GM19239 (cell line): Measurements from ENCODE around the gene ZFP69B.
"Not testable (repeated sequence)": the region's sequence is repeated elsewhere in the genome, so short reads cannot be mapped to it uniquely, and the experiment has no call there.

Experiments
- DNase-seq: peaks from one replicate; pipeline ENCODE4 v3.0.0; 2011; ENCODE audit warnings: low spot score; ENCODE audit not compliant: insufficient read length
- FAIRE-seq: peaks from 2 replicates; lab custom pipeline; 2011; peaks lifted over from hg19 to GRCh38; lab: Jason Lieb, UNC

The ZFP69B gene

GRCh38 chr1:40432644-40433390 lies 17.5 kb upstream of the ZFP69B start:
- DNase-seq (no peak), FAIRE-seq (no peak)

DNA sequence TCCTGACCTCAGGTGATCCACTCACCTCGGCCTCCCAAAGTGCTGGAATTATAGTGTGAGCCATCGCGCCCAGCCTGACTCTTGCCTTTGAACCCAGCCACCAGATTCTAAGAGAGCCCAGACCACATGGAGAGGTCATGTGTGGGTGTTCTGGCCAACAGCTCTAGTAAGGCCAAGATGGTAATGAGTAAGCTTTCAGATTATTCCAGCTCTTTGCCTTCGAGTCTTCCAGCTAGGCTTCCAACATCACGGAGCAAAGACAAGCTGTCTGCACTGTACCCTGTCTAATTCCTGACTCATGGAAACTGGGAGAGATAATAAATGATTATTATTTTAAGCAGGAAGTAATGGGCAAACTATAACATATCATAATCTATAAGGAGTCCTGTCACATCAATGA lies 14.8 kb upstream of the ZFP69B start:
- DNase-seq, result no peak
- FAIRE-seq, result no peak

GRCh38 chr1:40435876-40436275 lies 14.4 kb upstream of the ZFP69B start:
- DNase-seq (no peak), FAIRE-seq (no peak)

DNA sequence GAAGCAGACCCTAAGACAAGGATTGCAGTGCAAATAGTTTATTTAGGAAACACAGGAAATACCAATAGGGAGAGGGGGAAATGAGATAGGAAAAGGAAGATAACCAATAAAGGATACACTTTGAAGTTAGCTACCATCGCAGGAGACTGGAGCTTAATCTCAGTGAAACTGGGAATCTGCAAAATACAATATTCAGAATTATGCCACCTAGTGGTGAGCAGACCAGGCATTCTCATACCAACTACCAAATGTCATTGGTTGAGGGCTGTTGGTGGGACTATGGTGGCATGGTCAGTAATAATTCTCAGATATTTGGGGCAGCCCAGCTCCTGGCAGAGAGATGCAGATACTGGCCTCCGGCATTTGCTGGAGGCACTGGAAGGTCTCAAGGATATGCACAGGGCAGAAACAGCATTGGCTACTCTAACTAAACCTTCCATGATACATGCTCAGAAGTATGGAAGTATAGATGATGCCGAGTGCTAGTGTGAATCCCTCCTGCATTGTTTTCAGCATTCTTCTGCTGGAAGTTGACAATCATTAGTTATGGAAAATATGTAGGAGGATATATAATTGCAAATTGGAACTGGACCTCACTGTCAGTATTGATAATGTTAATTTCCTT lies 11.8 kb upstream of the ZFP69B start:
- DNase-seq (no peak), FAIRE-seq (no peak)

- DNase-seq (no peak), FAIRE-seq (no peak)
Measured at GRCh38 chr1:40439247-40439646, 11.0 kb upstream of the ZFP69B start.

GRCh38 chr1:40450495-40451237 lies 390 bp downstream of the ZFP69B start:
- FAIRE-seq (peak; percentile 83), DNase-seq (no peak)

GRCh38 chr1:40451238-40451585 lies 936 bp downstream of the ZFP69B start:
- FAIRE-seq (no peak), DNase-seq (no peak)

DNA sequence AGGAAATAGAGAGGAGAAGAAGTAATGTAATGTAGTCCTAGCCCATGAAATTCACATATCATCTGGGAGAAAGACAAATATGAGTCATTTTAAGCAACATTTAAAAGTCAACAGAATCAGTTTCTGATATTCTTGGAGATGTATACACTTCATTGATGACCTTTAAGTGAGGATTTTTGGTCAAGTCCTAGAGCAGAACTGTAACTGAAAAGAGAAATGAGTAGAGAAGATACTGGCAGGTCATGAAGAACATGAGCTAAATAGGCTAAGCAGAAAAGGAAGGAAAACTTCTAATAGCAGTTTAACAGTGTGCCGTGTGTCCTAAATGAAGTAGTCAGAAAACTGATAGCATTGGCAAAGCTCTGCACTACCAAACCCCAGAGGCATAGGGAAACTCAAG lies 4.6 kb downstream of the ZFP69B start:
- FAIRE-seq, result no peak
- no peak for DNase-seq

- no peak for DNase-seq
- no peak for FAIRE-seq
Measured at GRCh38 chr1:40462956-40463590, 12.8 kb downstream of the ZFP69B start.

DNA sequence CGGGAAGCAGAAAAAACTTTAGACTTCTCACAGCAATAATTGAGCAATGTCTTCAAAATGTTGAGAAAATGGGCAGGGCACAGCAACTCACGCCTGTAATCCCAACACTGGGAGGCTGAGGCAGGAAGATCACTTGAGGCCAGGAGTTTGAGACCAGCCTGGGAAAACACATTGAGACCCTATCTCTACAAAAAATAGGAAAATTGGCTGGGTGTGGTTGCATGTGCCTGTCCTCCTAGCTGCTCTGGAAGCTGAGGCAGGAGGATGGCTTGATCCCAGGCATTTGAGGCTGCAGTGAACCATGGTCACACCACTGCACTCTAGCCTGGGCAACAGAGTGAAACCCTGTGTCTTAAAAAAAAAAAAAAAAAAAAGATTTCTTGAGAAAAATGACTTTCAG lies 19.1 kb downstream of the ZFP69B start:
- DNase-seq, result no peak
- no peak for FAIRE-seq

DNA sequence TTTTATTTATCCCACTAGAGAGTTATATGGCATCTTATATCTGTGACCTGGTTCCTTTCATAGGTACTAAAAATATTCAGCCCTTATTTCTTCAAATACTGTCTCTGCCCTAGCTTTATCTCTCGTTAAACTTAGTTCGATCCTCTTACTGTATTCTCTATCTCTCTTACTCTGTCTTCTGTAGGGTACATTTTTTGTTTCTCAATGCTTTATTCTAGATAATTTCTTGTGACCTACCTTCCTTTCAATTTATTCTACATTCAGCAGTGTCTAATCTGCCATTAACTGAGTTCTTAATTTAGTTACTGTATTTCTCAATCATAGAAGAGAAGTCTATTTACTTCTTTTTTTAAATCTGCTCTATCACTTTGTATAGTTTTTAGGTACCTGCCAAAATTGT lies 25.0 kb downstream of the ZFP69B start:
- FAIRE-seq, result no peak

GRCh38 chr1:40476924-40477677 lies 26.8 kb downstream of the ZFP69B start, which contains the start of gene ZFP69:
Gene ZFP69, plus strand, starts transcription at chr1:40477290. Its CDS starts 2,072 bp downstream, at chr1:40479362.
- DNase-seq (peak; percentile 85), FAIRE-seq (no peak)

More for the DNA sequence above, 25.0 kb downstream of the ZFP69B start:
- no peak for DNase-seq

GRCh38 chr1:40477678-40478053 lies 27.4 kb downstream of the ZFP69B start:
- peak; percentile 85 for FAIRE-seq

GRCh38 chr1:40478276-40478675 lies 28.0 kb downstream of the ZFP69B start:
- DNase-seq (no peak), FAIRE-seq (no peak)

More at GRCh38 chr1:40477678-40478053, 27.4 kb downstream of the ZFP69B start:
- no peak for DNase-seq

- FAIRE-seq (no peak), DNase-seq (no peak)
Measured at GRCh38 chr1:40479156-40479555, 28.9 kb downstream of the ZFP69B start.

- peak; percentile 64 for FAIRE-seq
Measured at GRCh38 chr1:40495315-40495903, 45.1 kb downstream of the ZFP69B start.

DNA sequence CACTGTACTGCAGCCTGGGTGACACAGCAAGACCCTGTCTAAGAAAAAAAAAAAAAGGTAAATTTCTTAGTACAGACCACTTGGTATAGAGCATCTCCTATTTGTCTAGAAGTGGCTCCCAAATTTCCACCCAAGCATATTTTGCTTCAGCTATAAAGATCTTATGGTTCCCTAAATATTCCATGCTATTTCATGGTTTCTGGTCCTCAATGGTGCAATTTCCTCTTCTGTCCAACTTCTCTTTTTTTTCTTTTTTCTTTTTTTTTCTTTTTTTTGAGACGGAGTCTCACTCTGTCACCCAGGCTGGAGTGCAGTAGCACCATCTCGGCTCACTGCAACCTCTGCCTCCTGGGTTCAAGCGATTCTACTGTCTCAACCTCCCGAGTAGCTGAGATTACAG lies 52.4 kb downstream of the ZFP69B start:
- DNase-seq, FAIRE-seq: not testable (repeated sequence)

More at GRCh38 chr1:40495315-40495903, 45.1 kb downstream of the ZFP69B start:
- no peak for DNase-seq

GRCh38 chr1:40507973-40508372 lies 57.7 kb downstream of the ZFP69B start:
- FAIRE-seq, result no peak
- DNase-seq, result no peak
